ENCODE results near the gene JADE1. TPM values are rescaled to one million over a fixed set of nuclear protein-coding genes. Genes with fewer than 3 reads are reported as not detected.

The JADE1 gene
- total and polyA plus RNA-seq, 2 experiments from 2014 or later = 84.2 to 158 TPM

DNA sequence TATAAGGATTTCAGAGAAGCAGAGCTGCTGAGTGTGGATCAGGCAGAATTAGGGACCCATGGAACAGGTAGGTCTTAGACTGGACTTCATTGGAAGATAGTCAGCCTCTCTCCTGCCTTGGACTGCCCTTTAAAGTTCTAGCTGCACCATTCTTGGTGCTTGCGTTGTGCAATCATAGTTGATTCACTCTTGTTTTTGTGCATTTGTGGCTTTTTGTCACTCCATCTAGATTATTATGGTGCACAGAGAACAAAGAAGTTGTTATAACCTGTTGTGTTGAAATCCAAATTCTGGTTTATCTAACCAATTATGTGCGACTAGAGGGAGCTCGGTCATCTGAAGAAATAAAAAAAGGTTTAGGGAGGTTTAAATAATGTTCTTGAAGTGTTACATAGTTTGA, 59.3 kb downstream of the JADE1 start:
- Mint-ChIP-seq H3K4me1 (peaks cover 71% of the 10 kb centered on the region), H3K9me3 (0 out of 3 replicates have a peak, but pooled peaks cover 1% of the 10 kb centered on the region), H3K27me3 (ENCODE audit: insufficient read depth, low read depth, poor library complexity) (peaks cover 28% of the 10 kb centered on the region), H3K4me3 (no peak overlapping the region), H3K36me3 (ENCODE audit: low read depth) (peaks cover 96% of the 10 kb centered on the region), H3K27ac (0 out of 2 replicates have a peak overlapping the region, but pooled peaks have one; percentile 57)
- Histone ChIP-seq H2AFZ (no peak overlapping the region), H3K4me2 (no peak overlapping the region), H4K20me1 (replicated peaks; ENCODE audit: insufficient read depth) (peaks cover 70% of the 10 kb centered on the region), H3K27me3 (ENCODE audit: insufficient read depth) (no peaks in the 10 kb centered on the region), H3K9me2 (ENCODE audit: insufficient read depth) (no peaks in the 10 kb centered on the region), H3K36me3 (ENCODE audit: insufficient read depth) (peaks cover 99% of the 10 kb centered on the region), H3K4me1 (ENCODE audit: insufficient read depth) (peaks cover 17% of the 10 kb centered on the region), H3K4me3 (no peak overlapping the region), H3K27ac (ENCODE audit: low read depth) (no peak overlapping the region; the same call in 1 of the 2 replicates), H3F3A (replicated peaks; ENCODE audit: low read depth) (peaks cover 77% of the 10 kb centered on the region), H3K79me2 (replicated peaks; ENCODE audit: insufficient read depth) (peaks cover 60% of the 10 kb centered on the region)
- ATAC-seq (no peak), DNase-seq (ENCODE audit: low spot score) (no peak)
- no peak for TF ChIP-seq EZH2 (IDR thresholded peaks at IDR 0.05; ENCODE audit: low read depth, unreplicated experiment)
- TF ChIP-seq EZH2phosphoT487 (IDR thresholded peaks at IDR 0.05; ENCODE audit: unreplicated experiment) = no peak
- no peak for TF ChIP-seq STAT1 (IDR thresholded peaks at IDR 0.05; ENCODE audit: unreplicated experiment)
- TF ChIP-seq, protein P1, sequence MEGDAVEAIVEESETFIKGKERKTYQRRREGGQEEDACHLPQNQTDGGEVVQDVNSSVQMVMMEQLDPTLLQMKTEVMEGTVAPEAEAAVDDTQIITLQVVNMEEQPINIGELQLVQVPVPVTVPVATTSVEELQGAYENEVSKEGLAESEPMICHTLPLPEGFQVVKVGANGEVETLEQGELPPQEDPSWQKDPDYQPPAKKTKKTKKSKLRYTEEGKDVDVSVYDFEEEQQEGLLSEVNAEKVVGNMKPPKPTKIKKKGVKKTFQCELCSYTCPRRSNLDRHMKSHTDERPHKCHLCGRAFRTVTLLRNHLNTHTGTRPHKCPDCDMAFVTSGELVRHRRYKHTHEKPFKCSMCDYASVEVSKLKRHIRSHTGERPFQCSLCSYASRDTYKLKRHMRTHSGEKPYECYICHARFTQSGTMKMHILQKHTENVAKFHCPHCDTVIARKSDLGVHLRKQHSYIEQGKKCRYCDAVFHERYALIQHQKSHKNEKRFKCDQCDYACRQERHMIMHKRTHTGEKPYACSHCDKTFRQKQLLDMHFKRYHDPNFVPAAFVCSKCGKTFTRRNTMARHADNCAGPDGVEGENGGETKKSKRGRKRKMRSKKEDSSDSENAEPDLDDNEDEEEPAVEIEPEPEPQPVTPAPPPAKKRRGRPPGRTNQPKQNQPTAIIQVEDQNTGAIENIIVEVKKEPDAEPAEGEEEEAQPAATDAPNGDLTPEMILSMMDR (conservative IDR thresholded peaks at IDR 0.05; ENCODE audit: low read depth in 2 of 2) = no peak
- no peak for TF ChIP-seq POLR2AphosphoS5 (IDR thresholded peaks at IDR 0.05; ENCODE audit: low read depth)
- TF ChIP-seq NANOG (IDR thresholded peaks at IDR 0.05; ENCODE audit: borderline replicate concordance) = no peak
- TF ChIP-seq, protein P2, sequence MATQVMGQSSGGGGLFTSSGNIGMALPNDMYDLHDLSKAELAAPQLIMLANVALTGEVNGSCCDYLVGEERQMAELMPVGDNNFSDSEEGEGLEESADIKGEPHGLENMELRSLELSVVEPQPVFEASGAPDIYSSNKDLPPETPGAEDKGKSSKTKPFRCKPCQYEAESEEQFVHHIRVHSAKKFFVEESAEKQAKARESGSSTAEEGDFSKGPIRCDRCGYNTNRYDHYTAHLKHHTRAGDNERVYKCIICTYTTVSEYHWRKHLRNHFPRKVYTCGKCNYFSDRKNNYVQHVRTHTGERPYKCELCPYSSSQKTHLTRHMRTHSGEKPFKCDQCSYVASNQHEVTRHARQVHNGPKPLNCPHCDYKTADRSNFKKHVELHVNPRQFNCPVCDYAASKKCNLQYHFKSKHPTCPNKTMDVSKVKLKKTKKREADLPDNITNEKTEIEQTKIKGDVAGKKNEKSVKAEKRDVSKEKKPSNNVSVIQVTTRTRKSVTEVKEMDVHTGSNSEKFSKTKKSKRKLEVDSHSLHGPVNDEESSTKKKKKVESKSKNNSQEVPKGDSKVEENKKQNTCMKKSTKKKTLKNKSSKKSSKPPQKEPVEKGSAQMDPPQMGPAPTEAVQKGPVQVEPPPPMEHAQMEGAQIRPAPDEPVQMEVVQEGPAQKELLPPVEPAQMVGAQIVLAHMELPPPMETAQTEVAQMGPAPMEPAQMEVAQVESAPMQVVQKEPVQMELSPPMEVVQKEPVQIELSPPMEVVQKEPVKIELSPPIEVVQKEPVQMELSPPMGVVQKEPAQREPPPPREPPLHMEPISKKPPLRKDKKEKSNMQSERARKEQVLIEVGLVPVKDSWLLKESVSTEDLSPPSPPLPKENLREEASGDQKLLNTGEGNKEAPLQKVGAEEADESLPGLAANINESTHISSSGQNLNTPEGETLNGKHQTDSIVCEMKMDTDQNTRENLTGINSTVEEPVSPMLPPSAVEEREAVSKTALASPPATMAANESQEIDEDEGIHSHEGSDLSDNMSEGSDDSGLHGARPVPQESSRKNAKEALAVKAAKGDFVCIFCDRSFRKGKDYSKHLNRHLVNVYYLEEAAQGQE (IDR thresholded peaks at IDR 0.05; ENCODE audit: unreplicated experiment) = no peak
- TF ChIP-seq CREB1 (CRISPR knock-in tag; IDR thresholded peaks at IDR 0.05; ENCODE audit: low read depth) = no peak
- TF ChIP-seq, protein P3, sequence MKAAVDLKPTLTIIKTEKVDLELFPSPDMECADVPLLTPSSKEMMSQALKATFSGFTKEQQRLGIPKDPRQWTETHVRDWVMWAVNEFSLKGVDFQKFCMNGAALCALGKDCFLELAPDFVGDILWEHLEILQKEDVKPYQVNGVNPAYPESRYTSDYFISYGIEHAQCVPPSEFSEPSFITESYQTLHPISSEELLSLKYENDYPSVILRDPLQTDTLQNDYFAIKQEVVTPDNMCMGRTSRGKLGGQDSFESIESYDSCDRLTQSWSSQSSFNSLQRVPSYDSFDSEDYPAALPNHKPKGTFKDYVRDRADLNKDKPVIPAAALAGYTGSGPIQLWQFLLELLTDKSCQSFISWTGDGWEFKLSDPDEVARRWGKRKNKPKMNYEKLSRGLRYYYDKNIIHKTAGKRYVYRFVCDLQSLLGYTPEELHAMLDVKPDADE (IDR thresholded peaks at IDR 0.05) = no peak
- TF ChIP-seq ZNF331 (CRISPR knock-in tag; IDR thresholded peaks at IDR 0.05; ENCODE audit: low read depth) = no peak
- TF ChIP-seq, protein P4, sequence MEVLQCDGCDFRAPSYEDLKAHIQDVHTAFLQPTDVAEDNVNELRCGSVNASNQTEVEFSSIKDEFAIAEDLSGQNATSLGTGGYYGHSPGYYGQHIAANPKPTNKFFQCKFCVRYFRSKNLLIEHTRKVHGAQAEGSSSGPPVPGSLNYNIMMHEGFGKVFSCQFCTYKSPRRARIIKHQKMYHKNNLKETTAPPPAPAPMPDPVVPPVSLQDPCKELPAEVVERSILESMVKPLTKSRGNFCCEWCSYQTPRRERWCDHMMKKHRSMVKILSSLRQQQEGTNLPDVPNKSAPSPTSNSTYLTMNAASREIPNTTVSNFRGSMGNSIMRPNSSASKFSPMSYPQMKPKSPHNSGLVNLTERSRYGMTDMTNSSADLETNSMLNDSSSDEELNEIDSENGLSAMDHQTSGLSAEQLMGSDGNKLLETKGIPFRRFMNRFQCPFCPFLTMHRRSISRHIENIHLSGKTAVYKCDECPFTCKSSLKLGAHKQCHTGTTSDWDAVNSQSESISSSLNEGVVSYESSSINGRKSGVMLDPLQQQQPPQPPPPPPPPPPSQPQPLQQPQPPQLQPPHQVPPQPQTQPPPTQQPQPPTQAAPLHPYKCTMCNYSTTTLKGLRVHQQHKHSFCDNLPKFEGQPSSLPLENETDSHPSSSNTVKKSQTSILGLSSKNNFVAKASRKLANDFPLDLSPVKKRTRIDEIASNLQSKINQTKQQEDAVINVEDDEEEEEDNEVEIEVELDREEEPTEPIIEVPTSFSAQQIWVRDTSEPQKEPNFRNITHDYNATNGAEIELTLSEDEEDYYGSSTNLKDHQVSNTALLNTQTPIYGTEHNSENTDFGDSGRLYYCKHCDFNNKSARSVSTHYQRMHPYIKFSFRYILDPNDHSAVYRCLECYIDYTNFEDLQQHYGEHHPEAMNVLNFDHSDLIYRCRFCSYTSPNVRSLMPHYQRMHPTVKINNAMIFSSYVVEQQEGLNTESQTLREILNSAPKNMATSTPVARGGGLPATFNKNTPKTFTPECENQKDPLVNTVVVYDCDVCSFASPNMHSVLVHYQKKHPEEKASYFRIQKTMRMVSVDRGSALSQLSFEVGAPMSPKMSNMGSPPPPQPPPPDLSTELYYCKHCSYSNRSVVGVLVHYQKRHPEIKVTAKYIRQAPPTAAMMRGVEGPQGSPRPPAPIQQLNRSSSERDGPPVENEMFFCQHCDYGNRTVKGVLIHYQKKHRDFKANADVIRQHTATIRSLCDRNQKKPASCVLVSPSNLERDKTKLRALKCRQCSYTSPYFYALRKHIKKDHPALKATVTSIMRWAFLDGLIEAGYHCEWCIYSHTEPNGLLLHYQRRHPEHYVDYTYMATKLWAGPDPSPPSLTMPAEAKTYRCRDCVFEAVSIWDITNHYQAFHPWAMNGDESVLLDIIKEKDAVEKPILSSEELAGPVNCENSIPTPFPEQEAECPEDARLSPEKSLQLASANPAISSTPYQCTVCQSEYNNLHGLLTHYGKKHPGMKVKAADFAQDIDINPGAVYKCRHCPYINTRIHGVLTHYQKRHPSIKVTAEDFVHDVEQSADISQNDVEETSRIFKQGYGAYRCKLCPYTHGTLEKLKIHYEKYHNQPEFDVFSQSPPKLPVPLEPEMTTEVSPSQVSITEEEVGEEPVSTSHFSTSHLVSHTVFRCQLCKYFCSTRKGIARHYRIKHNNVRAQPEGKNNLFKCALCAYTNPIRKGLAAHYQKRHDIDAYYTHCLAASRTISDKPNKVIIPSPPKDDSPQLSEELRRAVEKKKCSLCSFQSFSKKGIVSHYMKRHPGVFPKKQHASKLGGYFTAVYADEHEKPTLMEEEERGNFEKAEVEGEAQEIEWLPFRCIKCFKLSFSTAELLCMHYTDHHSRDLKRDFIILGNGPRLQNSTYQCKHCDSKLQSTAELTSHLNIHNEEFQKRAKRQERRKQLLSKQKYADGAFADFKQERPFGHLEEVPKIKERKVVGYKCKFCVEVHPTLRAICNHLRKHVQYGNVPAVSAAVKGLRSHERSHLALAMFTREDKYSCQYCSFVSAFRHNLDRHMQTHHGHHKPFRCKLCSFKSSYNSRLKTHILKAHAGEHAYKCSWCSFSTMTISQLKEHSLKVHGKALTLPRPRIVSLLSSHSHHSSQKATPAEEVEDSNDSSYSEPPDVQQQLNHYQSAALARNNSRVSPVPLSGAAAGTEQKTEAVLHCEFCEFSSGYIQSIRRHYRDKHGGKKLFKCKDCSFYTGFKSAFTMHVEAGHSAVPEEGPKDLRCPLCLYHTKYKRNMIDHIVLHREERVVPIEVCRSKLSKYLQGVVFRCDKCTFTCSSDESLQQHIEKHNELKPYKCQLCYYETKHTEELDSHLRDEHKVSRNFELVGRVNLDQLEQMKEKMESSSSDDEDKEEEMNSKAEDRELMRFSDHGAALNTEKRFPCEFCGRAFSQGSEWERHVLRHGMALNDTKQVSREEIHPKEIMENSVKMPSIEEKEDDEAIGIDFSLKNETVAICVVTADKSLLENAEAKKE (CRISPR knock-in tag; IDR thresholded peaks at IDR 0.05) = no peak
- no peak for TF ChIP-seq JUNB (IDR thresholded peaks at IDR 0.05; ENCODE audit: unreplicated experiment)
- TF ChIP-seq ZNF114 (CRISPR knock-in tag; IDR thresholded peaks at IDR 0.05) = no peak

All from GM23338 (cell line).